ENCODE measurements around the gene OR10G2. TPM values are rescaled to one million over a fixed set of nuclear protein-coding genes. Genes with fewer than 3 reads are reported as not detected.

The OR10G2 gene
- total RNA-seq (not detected), polyA plus RNA-seq (not detected)

DNA sequence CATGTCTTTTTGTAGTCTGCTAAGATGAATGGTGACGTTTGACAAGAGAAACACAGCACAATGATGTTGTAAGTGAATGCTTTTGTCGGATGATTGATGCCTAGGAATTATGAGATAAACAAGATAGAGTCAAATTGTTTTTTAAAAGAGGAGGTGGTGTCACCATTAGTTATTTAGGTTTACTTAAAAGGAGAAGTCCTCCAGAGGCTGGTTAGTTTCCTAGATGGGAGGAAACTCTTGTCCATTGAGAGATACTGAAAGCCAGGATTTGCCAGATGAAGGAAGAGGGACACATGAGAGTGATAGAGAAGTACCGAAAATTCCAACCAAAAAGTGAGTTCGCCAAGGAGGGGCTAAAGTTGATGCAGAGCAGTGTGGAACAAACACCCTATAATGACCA is at the start of gene OR10G2:
OR10G2 (minus strand) TSS at position 101 of the 400 bp plus-strand sequence; CDS start at position 3, 98 bp downstream.
- CTCF ChIA-PET (ENCODE audit: partially characterized antibody), result no interaction called here
- Histone ChIP-seq H3K27ac (ENCODE audit: low read depth, low read length) (no peak within 1 kb of the TSS), H3K27me3 (ENCODE audit: insufficient read depth, low read length) (no peaks in the 10 kb centered on the region), H3K4me1 (ENCODE audit: insufficient read depth, low read length) (no peaks in the 10 kb centered on the region), H3K4me3 (ENCODE audit: low read length in 2 of 2) (no peak within 1 kb of the TSS), H3K36me3 (ENCODE audit: insufficient read depth, low read length) (no peaks in the 10 kb centered on the region), H3K9me3 (ENCODE audit: control insufficient read depth in 1 of 2, low read length in 2 of 2) (no peaks in the 10 kb centered on the region)
- peaks cover 0 to 5% (median 0%) of the 10 kb centered on the region in 8 donors for H3K9me3 Mint-ChIP-seq
- POLR2A ChIA-PET (ENCODE audit: partially characterized antibody), result no interaction called here
- no peak within 1 kb of the TSS for H3K27ac Mint-ChIP-seq
- peaks cover 8 to 14% of the 10 kb centered on the region in 2 donors for H3K27me3 Mint-ChIP-seq
- no peaks in the 10 kb centered on the region for H3K4me1 Mint-ChIP-seq
- DNase-seq, result no peak
- H3K4me3 Mint-ChIP-seq, result no peak within 1 kb of the TSS
- intact Hi-C loops (cut with micrococcal nuclease), result no loop called here
- H3K36me3 Mint-ChIP-seq, result no peaks in the 10 kb centered on the region

DNA sequence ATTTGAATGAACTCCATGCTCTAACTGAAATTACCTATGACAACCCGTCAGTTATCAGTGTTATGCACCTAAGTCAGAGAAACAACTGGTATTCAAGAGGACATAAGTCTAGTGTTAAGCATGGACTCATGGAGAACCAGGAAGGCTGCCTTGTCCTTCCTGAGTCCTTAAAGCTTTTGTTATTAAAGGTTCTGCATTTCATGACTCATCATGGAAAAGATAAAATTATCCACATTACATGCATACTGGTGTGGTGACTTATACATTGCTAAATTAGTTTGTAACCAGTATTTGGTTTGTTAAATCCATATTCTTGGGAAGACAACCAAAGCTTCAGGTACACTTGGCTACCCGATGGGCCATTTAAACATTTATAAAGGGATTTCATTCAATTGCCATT is 45.3 kb upstream of the OR10G2 start:
- H3K27me3 Mint-ChIP-seq, result peaks cover 18 to 24% of the 10 kb centered on the region in 2 donors
- H3K36me3 Mint-ChIP-seq, result no peaks in the 10 kb centered on the region
- CTCF ChIA-PET (ENCODE audit: partially characterized antibody), result no interaction called here

DNA sequence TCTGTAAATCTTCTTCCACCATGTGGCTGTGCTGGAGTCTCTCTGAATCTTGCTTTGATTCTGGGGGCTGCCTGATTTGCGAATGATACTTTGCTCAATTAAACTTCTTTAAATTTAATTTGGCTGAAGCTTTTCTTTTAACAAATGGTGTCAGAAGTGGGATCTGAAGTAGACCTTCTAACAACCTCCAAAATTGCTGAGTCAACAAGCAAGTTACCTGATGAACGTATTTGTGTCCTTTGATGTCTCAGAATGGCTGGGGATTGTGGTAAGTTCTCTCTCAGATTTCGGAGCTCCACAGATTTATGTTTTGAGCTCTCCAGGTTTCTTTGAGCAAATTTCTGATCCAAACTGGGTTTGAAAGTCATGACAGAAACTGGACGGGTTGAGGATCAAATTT is 40.8 kb upstream of the OR10G2 start:
- CTCF ChIA-PET (ENCODE audit: partially characterized antibody), result interaction anchor here (1.1 kb wide), 1 partner anchor 11 kb away, joined by 3 read pairs; no protein-coding TSS in a partner anchor
- Histone ChIP-seq H3K4me3 (ENCODE audit: low read length in 2 of 2) (no peak overlapping the region), H3K9me3 (ENCODE audit: control insufficient read depth in 1 of 2, low read length in 2 of 2) (no peaks in the 10 kb centered on the region), H3K36me3 (ENCODE audit: insufficient read depth, low read length) (no peaks in the 10 kb centered on the region), H3K27ac (ENCODE audit: low read depth, low read length) (no peak overlapping the region), H3K4me1 (ENCODE audit: insufficient read depth, low read length) (no peaks in the 10 kb centered on the region), H3K27me3 (ENCODE audit: insufficient read depth, low read length) (no peaks in the 10 kb centered on the region)
- DNase-seq, result no peak
- POLR2A ChIA-PET (ENCODE audit: partially characterized antibody), result no interaction called here
- Mint-ChIP-seq H3K27me3 (peaks cover 15% of the 10 kb centered on the region in 2 donors), H3K4me3 (no peak overlapping the region), H3K36me3 (no peaks in the 10 kb centered on the region), H3K9me3 (peaks cover 0 to 26% (median 14%) of the 10 kb centered on the region in 8 donors), H3K4me1 (no peaks in the 10 kb centered on the region), H3K27ac (no peak overlapping the region)
- intact Hi-C loops (cut with micrococcal nuclease), result no loop called here

More for the DNA sequence above, 45.3 kb upstream of the OR10G2 start:
- no peak overlapping the region for H3K4me3 ChIP-seq (ENCODE audit: low read length in 2 of 2)
- Mint-ChIP-seq H3K4me3 (no peak overlapping the region), H3K27ac (no peak overlapping the region), H3K9me3 (peaks cover 0 to 19% (median 12%) of the 10 kb centered on the region in 8 donors), H3K4me1 (no peaks in the 10 kb centered on the region)
- POLR2A ChIA-PET (ENCODE audit: partially characterized antibody), result no interaction called here
- no peaks in the 10 kb centered on the region for H3K9me3 ChIP-seq (ENCODE audit: control insufficient read depth in 1 of 2, low read length in 2 of 2)
- DNase-seq, result no peak
- no peaks in the 10 kb centered on the region for H3K4me1 ChIP-seq (ENCODE audit: insufficient read depth, low read length)
- H3K36me3 ChIP-seq (ENCODE audit: insufficient read depth, low read length), result no peaks in the 10 kb centered on the region
- intact Hi-C loops (cut with micrococcal nuclease), result no loop called here
- no peaks in the 10 kb centered on the region for H3K27me3 ChIP-seq (ENCODE audit: insufficient read depth, low read length)
- no peak overlapping the region for H3K27ac ChIP-seq (ENCODE audit: low read depth, low read length)

GRCh38 chr14:21673718-21674117 is 39.0 kb upstream of the OR10G2 start, which contains the start of gene OR4E1:
OR4E1 (minus strand) TSS chr14:21673818; CDS start chr14:21670935, 2,883 bp downstream.
- H3K27me3 Mint-ChIP-seq, result peaks cover 22 to 24% of the 10 kb centered on the region in 2 donors

GRCh38 chr14:21672116-21672515 is 37.4 kb upstream of the OR10G2 start:
- CTCF ChIA-PET (ENCODE audit: partially characterized antibody), result interaction anchor here (1.5 kb wide), 1 partner anchor 63 kb away, joined by 3 read pairs; no protein-coding TSS in a partner anchor

More at GRCh38 chr14:21673718-21674117, 39.0 kb upstream of the OR10G2 start, which contains the start of gene OR4E1:
- POLR2A ChIA-PET (ENCODE audit: partially characterized antibody), result no interaction called here
- no peaks in the 10 kb centered on the region for H3K36me3 Mint-ChIP-seq
- no peak for DNase-seq
- CTCF ChIA-PET (ENCODE audit: partially characterized antibody), result interaction anchor here (1.2 kb wide), 1 partner anchor 9 kb away, joined by 3 read pairs; no protein-coding TSS in a partner anchor
- no peak within 1 kb of the TSS for H3K27ac ChIP-seq (ENCODE audit: low read depth, low read length)
- no peak within 1 kb of the TSS for H3K4me3 Mint-ChIP-seq
- peaks cover 0 to 26% (median 14%) of the 10 kb centered on the region in 8 donors for H3K9me3 Mint-ChIP-seq
- H3K27ac Mint-ChIP-seq, result no peak within 1 kb of the TSS
- no peaks in the 10 kb centered on the region for H3K27me3 ChIP-seq (ENCODE audit: insufficient read depth, low read length)
- intact Hi-C loops (cut with micrococcal nuclease), result no loop called here
- H3K4me1 ChIP-seq (ENCODE audit: insufficient read depth, low read length), result no peaks in the 10 kb centered on the region
- no peak within 1 kb of the TSS for H3K4me3 ChIP-seq (ENCODE audit: low read length in 2 of 2)
- H3K9me3 ChIP-seq (ENCODE audit: control insufficient read depth in 1 of 2, low read length in 2 of 2), result no peaks in the 10 kb centered on the region
- no peaks in the 10 kb centered on the region for H3K4me1 Mint-ChIP-seq
- no peaks in the 10 kb centered on the region for H3K36me3 ChIP-seq (ENCODE audit: insufficient read depth, low read length)

GRCh38 chr14:21671371-21671770 is 36.6 kb upstream of the OR10G2 start:
- H3K4me1 Mint-ChIP-seq, result no peaks in the 10 kb centered on the region

More at GRCh38 chr14:21672116-21672515, 37.4 kb upstream of the OR10G2 start:
- no peak overlapping the region for H3K4me3 ChIP-seq (ENCODE audit: low read length in 2 of 2)
- no peaks in the 10 kb centered on the region for H3K36me3 ChIP-seq (ENCODE audit: insufficient read depth, low read length)
- POLR2A ChIA-PET (ENCODE audit: partially characterized antibody), result no interaction called here
- Mint-ChIP-seq H3K36me3 (no peaks in the 10 kb centered on the region), H3K9me3 (peaks cover 0 to 22% (median 14%) of the 10 kb centered on the region in 8 donors), H3K4me3 (no peak overlapping the region), H3K4me1 (no peaks in the 10 kb centered on the region), H3K27ac (no peak overlapping the region), H3K27me3 (peaks cover 15 to 21% of the 10 kb centered on the region in 2 donors)
- H3K4me1 ChIP-seq (ENCODE audit: insufficient read depth, low read length), result no peaks in the 10 kb centered on the region
- H3K27ac ChIP-seq (ENCODE audit: low read depth, low read length), result no peak overlapping the region
- intact Hi-C loops (cut with micrococcal nuclease), result no loop called here
- no peaks in the 10 kb centered on the region for H3K9me3 ChIP-seq (ENCODE audit: control insufficient read depth in 1 of 2, low read length in 2 of 2)
- DNase-seq, result no peak
- no peaks in the 10 kb centered on the region for H3K27me3 ChIP-seq (ENCODE audit: insufficient read depth, low read length)

GRCh38 chr14:21669284-21669683 is 34.5 kb upstream of the OR10G2 start:
- ChIA-PET POLR2A (ENCODE audit: partially characterized antibody) (no interaction called here), CTCF (ENCODE audit: partially characterized antibody) (no interaction called here)
- no peaks in the 10 kb centered on the region for H3K36me3 Mint-ChIP-seq
- peaks cover 0 to 4% (median under 1%) of the 10 kb centered on the region in 8 donors for H3K9me3 Mint-ChIP-seq
- Histone ChIP-seq H3K4me3 (ENCODE audit: low read length in 2 of 2) (no peak overlapping the region), H3K36me3 (ENCODE audit: insufficient read depth, low read length) (no peaks in the 10 kb centered on the region), H3K4me1 (ENCODE audit: insufficient read depth, low read length) (no peaks in the 10 kb centered on the region), H3K9me3 (ENCODE audit: control insufficient read depth in 1 of 2, low read length in 2 of 2) (no peaks in the 10 kb centered on the region), H3K27me3 (ENCODE audit: insufficient read depth, low read length) (peaks cover 5% of the 10 kb centered on the region), H3K27ac (ENCODE audit: low read depth, low read length) (no peak overlapping the region)
- no peaks in the 10 kb centered on the region for H3K4me1 Mint-ChIP-seq
- DNase-seq, result no peak
- H3K27me3 Mint-ChIP-seq, result peaks cover 22% of the 10 kb centered on the region in 2 donors
- H3K27ac Mint-ChIP-seq, result no peak overlapping the region
- no peak overlapping the region for H3K4me3 Mint-ChIP-seq
- intact Hi-C loops (cut with micrococcal nuclease), result no loop called here

More at GRCh38 chr14:21671371-21671770, 36.6 kb upstream of the OR10G2 start:
- Mint-ChIP-seq H3K9me3 (peaks cover 0 to 22% (median 12%) of the 10 kb centered on the region in 8 donors), H3K27ac (no peak overlapping the region), H3K4me3 (no peak overlapping the region), H3K36me3 (no peaks in the 10 kb centered on the region), H3K27me3 (peaks cover 15 to 18% of the 10 kb centered on the region in 2 donors)
- Histone ChIP-seq H3K4me3 (ENCODE audit: low read length in 2 of 2) (no peak overlapping the region), H3K27me3 (ENCODE audit: insufficient read depth, low read length) (no peaks in the 10 kb centered on the region), H3K9me3 (ENCODE audit: control insufficient read depth in 1 of 2, low read length in 2 of 2) (no peaks in the 10 kb centered on the region), H3K4me1 (ENCODE audit: insufficient read depth, low read length) (no peaks in the 10 kb centered on the region), H3K27ac (ENCODE audit: low read depth, low read length) (no peak overlapping the region), H3K36me3 (ENCODE audit: insufficient read depth, low read length) (no peaks in the 10 kb centered on the region)
- POLR2A ChIA-PET (ENCODE audit: partially characterized antibody), result no interaction called here
- no peak for DNase-seq
- intact Hi-C loops (cut with micrococcal nuclease), result no loop called here
- CTCF ChIA-PET (ENCODE audit: partially characterized antibody), result interaction anchor here (1.5 kb wide), 1 partner anchor 63 kb away, joined by 3 read pairs; no protein-coding TSS in a partner anchor
